ENCODE data around the gene IL2RG.

IL2RG gene

DNA sequence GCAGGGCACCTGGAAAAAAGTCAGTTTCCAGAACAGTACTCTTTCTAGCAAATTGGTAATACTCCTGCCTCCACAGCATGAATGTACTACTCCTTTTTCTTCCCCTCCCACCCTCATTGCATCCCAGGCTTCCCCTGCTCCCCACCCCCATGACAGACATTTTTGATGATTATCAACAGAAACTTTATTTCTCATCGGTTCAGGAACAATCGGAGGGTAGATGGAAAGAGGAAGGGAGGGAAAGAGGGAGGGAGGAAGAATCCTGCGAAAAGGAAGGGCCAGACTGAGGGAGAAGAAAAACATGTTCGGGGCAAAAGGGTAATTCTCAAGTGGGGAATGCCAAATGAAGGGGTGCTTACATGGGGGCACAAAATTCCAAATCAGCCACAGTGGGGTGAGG, 4.1 kb downstream of the IL2RG start:
- no peak for DNase-seq

DNA sequence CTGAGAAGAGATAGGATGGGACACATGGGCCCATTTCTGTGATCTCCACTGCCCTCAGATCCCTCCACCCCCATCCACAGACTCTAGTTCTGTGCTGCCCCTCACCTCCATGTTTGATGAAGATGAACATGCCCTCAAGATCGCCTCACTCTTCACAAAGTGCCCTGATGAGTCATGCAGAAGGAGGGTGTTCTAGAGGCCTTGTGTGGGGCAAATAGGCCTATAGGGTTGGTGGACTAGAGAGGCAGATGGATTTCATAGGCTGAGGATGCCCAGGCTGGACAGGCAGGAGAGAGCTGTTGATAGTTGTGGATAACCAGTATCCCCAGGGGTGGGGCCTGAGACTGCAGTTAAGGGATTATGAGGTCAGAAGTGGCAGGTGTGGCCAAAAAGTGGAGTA, 5.0 kb downstream of the IL2RG start, which contains the start of gene CXorf65:
Gene CXorf65, minus strand, starts transcription at position 314 of the 400 bp plus-strand sequence. Its CDS starts 184 bp downstream, at position 130.
- DNase-seq: no peak

DNA sequence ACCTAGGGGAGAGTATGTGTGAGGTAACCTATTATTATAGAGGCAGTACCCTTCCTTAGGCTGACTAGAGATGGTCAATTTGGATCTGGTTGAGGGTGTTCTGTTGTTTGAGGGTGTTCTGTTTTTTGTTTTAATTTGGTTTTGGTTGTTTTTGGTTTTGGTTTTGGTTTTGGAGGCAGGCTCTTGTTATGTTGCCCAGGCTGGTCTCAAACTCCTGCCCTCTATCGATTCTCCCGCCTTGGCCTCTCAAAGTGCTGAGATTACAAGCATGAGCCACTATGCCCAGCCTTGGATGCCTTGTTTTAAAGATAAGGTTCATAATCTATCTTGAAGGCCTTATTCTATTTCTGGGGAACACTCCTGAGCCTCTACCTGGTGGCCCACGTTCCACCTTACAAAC, 5.7 kb downstream of the IL2RG start:
- no peak for DNase-seq

DNA sequence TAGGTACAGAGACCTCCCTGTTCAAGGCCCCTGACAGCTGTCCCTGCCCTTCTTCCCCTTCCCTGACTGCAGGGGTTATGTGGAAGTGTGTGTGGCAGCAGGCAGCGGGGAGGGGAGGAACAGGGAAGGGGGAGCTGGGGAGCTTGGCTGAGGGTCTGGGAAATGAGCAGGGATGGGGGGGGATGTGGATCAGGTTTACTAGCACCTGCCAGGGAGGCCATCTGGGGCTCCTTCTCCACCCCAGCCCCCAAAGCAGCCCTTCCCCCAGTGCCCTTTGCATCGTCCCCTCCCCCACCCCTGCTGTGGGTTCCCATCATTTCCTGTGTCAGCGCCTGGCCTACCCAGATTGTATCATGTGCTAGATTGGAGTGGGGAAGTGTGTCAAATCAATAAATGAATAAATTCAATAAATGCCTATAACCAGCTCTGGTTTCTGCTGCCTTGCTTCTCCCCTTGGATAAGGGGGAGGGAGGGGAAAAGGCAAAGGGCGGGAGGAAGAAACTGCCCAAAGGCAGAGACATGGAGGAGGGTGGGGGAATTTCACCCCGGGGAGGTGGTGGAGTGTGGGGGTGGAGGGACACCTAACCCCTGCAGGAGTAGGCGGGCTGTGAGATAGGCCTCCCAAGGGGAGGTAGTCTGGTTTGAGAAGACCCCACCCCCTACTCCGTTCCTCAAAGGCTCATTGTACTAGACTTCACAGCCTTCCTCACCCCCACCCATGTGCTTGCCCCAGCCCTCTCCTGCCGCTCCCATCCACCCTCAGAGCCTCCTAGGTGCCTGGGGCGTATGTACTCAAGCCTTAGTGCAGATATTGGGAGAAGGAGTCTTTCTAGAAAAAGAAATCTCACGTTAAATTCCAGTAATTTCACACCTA, 8.0 kb downstream of the IL2RG start:
- no peak for DNase-seq

DNA sequence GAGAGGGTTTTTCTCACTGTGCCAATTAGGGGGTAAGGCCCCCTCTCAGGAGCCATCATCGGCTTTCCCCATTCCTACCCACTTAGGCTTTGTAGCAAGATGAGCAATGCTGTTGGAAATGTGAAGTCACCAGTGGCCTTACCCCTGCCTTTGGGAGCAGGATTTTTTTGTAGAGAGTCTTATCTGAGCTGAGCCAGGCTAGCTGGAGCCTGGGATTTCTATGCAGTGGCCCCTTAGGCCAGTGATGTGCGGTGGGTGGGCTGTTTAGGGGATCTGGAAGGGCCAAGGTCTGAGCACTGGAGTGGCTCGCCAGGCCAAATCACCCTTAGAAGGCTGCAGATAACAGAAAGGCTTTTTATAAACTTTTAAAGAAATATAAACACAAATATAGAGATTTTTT, 9.1 kb downstream of the IL2RG start:
- DNase-seq: no peak

DNA sequence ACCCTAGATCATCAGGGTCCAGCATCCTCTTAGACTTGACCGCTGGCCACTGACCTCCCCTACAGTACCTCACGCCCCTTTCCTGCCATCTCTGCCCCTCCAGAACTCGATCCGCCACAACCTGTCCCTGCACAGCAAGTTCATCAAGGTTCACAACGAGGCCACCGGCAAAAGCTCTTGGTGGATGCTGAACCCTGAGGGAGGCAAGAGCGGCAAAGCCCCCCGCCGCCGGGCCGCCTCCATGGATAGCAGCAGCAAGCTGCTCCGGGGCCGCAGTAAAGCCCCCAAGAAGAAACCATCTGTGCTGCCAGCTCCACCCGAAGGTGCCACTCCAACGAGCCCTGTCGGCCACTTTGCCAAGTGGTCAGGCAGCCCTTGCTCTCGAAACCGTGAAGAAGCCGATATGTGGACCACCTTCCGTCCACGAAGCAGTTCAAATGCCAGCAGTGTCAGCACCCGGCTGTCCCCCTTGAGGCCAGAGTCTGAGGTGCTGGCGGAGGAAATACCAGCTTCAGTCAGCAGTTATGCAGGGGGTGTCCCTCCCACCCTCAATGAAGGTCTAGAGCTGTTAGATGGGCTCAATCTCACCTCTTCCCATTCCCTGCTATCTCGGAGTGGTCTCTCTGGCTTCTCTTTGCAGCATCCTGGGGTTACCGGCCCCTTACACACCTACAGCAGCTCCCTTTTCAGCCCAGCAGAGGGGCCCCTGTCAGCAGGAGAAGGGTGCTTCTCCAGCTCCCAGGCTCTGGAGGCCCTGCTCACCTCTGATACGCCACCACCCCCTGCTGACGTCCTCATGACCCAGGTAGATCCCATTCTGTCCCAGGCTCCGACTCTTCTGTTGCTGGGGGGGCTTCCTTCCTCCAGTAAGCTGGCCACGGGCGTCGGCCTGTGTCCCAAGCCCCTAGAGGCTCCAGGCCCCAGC, 10.5 kb downstream of the IL2RG start:
- no peak for DNase-seq

DNA sequence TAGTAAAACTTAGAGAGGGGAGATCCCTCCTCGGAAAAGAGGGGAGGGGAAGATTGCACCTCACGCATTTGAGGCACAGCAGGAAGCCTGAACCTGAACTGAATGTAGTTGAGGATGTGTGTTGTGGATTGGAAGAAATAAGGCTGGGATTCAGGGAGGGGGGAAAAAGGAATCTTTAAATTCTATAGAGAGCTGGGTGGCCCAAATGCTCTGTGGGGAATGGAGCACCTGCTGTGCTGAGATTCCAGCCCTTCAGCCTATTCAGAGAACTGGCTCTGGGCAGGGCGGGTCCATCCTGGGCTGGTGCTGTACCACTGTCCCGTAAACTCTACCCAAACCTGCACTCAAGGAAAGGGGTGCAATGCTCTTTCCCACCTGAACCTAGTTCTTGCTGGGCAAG, 11.6 kb downstream of the IL2RG start:
- no peak for DNase-seq

DNA sequence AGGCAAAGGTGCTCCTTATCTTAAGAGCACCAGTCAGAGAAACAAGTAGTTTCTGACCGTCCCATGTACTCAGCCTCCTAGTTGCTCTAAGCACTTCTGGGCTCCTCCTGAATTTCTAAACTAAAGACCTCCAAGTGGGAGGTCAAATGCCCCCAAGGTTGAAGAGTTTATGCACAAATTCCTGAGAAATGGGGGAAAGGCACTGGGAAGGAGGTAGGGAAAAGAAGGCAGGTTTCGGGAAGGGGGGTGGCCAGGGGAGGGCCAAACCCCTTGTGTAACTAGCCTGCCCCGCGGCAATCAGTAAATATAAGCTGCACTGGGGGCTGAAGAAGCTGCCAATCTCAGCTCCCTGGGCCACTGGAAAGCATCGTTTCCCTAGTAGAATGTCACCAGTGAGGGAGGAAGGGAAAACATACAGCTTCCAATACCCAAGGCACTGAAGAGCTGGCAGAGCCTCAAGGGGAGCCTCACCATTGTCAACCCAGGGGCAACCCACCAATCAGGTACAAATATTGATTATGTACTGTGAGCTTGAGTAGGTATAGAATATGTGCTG, 12.3 kb downstream of the IL2RG start:
- DNase-seq: no peak

DNA sequence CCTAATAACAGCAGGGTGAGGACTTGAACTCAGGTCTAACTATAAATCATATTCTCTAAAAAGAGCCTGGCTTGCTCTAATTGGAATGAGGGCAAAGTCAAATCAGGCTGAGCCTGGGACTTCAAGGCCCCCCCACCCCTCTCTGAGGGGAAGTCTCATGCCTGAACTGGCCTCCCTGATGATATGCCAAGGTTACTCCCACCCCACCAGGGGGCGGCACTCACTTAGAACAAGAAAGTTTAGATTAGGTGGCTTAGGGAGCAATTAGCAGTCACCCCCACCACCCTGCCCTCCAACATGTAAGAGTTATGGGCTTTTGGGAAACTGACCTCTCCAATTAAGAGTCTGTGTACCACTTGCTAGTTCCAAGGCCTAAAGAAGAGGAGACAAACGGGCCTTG, 13.1 kb downstream of the IL2RG start:
- peak; percentile 10 for DNase-seq

DNA sequence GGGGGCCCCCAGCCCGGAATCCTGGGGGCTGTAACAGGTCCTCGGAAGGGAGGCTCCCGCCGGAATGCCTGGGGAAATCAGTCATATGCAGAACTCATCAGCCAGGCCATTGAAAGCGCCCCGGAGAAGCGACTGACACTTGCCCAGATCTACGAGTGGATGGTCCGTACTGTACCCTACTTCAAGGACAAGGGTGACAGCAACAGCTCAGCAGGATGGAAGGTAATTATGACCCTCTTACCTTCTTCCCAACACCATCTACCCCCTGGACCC, 14.7 kb downstream of the IL2RG start:
- DNase-seq: no peak

DNA sequence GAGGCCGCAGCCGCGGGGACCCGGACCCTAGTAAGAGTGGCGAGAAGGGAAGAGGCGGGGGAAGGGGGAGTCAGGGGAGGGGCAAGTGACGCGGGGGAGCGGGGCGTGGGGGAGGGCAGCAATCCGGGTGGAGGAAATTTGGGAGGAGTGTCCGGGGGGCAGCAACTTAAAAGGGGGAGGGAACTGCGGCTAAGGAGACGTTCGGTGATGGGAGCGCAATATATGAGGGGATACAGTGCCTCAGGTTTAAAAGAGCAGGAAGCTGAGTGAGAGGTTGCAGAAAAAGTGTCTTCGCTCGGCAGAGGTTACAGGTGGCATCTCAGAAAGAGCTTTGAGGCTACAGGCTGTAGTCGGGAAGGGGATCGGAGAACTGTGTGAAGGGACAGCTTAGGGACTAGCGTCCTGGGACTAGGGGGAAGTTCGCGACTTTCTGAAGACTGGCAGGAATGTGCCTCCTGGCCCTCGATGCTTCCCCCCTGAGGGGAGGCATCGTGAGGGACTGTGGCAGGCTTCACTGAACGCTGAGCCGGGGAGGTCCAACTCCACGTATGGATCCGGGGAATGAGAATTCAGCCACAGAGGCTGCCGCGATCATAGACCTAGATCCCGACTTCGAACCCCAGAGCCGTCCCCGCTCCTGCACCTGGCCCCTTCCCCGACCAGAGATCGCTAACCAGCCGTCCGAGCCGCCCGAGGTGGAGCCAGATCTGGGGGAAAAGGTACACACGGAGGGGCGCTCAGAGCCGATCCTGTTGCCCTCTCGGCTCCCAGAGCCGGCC, 15.2 kb downstream of the IL2RG start:
- peak; percentile 2 for DNase-seq

DNA sequence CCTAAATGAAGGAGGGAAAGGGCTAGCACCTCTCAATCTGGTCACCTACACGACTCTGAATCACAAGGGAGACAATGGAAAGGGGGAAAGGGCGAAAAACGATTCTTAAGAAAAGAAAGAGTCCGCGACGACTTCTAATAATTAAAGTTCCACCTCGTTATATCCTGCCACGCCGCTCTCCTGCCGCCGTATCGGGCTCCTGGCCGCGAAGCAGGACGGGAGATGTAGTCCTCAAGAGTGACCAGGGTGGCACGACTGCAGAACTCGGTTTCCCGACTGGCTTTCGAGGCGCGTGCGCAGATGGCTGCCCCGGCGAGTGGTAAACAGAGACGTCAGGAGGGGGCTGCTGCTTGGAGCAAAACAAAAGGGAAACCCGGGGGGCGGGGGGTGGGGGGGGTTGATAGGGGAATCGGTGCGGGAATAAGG, 15.8 kb downstream of the IL2RG start, which contains the start of gene FOXO4:
Gene FOXO4, plus strand, starts transcription at position 297 of the 426 bp plus-strand sequence. CDS start 678 bp downstream, outside the sequence.
- peak; percentile 73 for DNase-seq

DNA sequence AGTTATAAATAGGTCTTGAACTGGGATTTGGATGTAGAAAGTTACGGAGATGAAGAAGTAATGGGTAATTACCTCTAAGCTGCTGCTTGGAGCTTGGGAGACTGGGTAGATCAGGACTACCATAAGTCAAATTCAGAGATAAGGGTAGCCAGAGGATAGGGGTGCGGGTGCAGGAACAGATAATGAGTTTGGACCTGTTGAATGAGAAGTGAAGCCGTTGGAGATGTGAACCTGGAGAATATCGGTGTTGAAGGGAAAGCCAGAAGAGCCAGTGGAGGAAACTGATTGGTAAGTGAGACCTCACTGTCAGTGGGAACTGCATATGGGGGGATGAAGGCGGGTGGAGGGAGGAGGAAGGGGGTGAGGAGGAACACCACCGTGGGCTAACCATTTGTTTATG, 16.3 kb downstream of the IL2RG start:
- no peak for DNase-seq

DNA sequence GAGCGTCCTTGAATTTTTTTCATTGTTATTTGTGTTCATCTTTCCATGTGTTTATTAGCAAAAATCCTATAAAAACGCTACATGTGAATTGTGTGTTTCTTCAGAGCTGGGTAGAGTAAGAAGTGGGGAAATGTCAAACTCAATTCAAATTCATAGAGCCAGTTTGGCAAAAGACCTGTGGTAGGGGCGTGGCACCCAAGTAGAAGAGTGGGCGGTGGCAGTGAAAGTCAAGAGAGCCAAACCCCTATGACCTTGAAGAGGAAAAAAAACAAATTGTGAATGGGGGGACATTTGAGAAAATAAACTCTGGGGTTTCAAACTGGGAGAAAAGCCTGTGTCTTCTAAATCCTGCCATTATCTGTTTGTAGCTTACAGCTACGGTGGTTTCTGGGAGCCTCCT, 20.1 kb downstream of the IL2RG start:
- no peak for DNase-seq

DNA sequence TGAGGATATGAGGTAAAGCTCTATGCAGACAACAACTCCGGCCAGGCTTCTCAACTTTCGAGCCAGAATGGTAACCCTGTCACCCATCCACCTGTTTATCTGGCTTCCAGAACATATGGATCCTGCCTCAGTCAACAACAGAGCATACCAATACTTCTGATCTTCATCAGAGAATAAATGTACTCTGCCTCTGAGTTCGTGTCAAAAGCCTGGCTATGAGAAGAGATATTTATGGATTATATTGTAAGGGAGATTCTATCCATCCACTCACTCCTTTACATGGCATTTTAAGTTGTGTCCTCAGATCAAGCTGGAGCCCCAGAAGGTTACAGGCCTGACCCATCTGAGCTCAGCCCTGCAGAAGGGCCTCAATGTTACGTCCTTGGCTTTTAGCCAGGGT, 25.5 kb downstream of the IL2RG start:
- DNase-seq: no peak

DNA sequence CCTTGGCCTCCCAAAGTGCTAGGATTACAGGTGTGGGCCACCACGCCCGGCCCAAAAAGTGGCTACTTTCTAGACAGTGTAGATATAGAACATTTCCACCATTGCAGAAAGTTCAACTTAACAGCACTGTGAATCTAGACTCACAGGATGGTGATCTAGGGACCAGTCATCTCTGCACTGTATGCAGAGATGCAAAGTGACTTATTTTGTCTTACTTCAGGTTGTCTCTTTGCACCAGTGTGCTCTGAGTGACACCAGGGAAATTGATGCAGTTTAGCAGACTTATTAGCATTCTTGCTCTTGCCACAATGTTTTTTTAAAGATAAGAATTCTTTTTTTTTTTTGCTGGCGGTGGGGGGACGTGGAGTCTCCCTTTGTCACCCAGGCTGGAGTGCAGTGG, 28.6 kb downstream of the IL2RG start:
- no peak for DNase-seq

DNA sequence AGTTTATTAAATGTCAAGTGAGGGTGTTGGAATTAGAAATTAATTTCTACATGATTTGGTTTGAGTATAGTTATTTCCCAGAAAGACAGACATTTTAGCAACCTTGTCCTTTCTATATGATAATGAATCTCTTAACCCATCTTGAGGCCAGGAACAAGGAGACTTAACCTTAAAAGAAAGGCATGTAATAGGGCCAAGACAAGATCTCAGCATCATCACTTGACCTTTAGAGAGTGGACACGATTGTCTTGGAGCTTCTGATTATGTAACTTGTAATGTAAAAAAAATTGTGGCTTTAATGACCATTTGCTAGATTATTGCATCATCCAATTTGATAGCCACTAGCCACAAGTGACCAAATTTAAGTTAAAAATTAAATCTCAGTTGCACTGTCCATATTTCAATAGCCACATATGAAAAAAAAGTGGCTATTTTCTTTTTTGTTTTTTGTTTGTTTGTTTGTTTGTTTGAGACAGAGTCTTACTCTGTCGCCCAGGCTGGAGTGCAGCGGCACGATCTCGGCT, 29.2 kb downstream of the IL2RG start:
- no peak for DNase-seq

DNA sequence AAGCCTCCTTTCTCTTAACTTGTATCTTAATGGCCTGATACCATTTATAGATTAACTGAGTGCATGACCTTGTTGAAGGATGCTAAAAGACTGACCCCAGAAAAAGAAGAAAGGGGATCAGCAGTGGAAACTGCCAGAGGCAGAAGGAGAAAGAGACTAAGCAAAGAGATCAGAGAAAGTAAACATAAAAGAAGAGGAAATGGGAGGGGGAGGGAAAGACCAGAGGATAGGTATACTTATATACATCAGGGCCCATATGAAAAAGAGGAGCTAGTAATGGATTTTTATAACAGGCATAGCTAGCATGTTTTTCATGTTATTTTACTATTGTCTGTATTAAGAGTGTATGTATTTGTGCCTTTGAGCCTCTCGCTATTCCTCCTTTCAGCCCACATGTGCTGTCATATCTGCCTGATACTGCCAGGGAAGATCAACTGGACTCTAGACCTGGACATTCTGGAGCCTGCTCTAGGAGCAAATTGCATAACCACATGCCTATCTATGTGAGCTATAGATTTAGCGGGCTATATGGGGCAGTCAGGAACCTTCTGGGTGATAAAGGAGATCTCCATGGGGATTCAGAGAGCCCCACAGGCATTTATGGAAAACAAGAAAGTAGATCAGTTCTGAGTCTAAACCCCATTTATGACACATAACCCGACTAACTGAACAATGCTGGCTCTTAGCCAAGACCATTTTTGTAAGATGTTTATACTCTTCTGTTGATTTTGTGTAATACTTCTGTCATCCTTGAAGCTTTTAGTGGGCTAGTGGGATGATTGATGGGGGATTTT, 29.9 kb downstream of the IL2RG start:
- DNase-seq: no peak

DNA sequence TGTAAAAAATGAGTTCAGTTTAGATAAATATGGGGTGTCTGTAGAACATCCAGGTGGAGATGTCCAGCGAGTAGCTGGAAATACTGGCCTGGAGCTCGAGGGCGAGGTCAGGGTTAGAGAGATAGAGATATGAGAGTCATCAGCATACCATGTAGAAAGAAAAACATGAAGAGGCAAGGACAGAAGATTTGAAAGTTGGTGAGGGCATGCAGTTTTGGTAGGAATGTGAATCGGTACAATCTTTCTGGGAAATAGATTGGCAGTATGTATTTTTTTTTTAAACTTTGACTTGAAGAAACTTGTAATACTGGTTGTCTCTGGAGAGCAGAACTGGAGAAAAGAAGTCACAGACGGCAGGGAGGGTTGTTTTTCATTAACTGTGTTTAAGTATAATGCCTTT, 40.8 kb downstream of the IL2RG start:
- DNase-seq: no peak

DNA sequence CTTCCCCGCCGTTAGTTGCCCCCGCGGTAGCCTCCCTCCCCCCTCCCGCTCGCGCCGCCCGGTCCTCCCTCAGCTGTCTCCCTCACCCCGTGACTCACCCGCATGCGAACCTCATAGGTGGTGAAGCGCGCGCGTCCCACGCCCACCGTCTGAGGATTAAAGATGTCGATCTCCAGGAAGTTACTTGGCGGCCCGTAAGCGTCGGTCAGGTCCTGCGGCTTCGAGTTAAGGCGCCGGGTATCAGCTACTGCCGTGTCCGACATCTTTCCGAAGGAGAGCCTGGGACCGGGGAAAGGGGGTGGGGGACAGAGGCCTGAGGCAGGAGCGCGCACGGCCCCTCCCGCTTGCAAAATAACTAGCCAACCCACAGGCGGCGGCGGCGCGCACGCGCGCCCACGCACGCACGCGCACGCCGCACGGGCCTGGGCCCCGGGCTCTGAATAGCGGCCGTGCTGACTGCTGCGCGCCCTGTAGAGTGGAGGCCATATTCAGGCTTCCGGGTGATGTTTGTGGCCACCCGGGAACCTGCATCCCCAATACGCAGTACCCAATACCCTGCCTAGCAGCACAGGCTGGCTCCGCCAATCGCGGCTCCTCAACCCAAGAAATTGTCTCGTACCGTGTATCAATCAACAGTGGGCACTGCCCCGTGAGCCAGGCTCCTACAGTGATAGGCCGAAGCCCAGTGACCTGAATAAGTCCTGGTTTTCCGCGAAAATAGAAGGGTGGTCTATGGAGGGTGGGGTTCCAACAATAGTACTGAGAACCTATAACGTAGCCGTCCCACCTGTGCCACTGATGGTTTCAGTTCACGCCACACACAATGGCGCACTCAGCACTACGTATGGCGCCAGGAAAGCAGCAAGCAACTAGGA, 43.1 kb downstream of the IL2RG start, which contains the start of gene SNX12:
Gene SNX12, minus strand, starts transcription at position 291 of the 875 bp plus-strand sequence. Its CDS starts 28 bp downstream, at position 263.
- DNase-seq: peak; percentile 86

DNA sequence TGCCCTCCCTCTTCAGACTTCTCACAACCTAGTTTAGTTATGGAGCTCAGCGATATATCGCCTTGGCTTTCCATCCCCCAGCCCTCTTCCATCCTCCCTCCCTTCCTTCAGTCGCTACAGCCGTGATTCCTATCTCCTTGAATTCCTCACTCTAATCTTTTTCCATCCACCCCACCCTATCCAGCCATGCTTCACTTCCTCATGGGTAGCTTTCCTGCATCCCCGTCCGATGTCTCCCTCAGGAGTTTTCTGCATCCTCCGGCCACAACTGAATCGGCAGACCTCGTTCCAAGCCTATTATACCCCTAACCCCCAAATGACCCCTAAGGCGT, 43.7 kb downstream of the IL2RG start:
- DNase-seq: no peak

All from HCEC 1CT (cell line).